ENCODE results near the gene ERBB2. TPM values are rescaled to one million over a fixed set of nuclear protein-coding genes. Genes with fewer than 3 reads are reported as not detected.
A peak's percentile ranks its signal among the peaks of the same experiment; 100 is the strongest.

The ERBB2 gene
- total and polyA plus RNA-seq, 2 of the 13 experiments (the other 11 are each of a cell fraction or from before 2014, with no cell fraction given) = 57.7 to 64.1 TPM

DNA sequence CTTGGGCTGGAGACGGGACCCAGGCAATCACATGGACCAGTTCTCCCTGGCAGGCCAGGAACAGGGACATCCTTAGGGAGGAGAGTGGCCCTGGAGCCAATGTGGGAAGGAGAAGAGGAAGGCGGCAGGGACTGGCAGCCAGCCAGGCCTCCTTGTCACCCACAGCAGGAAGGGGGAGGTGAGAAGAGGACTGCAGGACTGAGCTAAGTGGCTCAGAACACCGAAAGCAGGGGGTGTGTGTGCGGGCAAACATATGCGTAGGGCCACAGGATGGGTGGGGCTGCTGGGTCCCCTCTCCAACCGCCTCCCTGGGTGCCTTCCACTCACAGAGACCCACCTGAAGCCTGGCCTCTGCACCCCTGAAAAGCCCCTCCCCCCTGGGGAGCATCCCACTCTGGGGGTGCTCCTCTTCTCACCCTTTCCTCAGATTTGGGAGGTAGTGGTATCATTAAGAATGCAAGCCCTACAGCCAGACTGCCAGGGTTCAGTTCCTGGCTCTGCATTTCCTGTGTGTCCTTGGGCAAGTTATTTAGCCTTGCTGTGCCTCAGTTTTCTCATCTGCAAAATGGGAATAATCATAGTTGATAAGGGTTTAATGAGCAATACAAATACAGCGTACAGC is 23.6 kb upstream of the ERBB2 start:
- in situ Hi-C loops (cut with HindIII; ENCODE audit: extremely low pct_ligation_motif_present, low pct_unique_long_range_greater_than_20kb) (no loop called here), intact Hi-C loops (cut with micrococcal nuclease; ENCODE audit: unreplicated experiment) (no loop called here)
- no peaks in the 10 kb centered on the region for H3K36me3 ChIP-seq (replicated peaks in 1 of 2; ENCODE audit: control insufficient read depth in 1 of 2, insufficient read depth in 2 of 2, low read length in 2 of 2)
- peaks cover 0 to 3% of the 10 kb centered on the region in 2 experiments; a peak in 2 of 5 replicates for H3K27me3 ChIP-seq (ENCODE audit: control insufficient read depth in 1 of 2, insufficient read depth in 2 of 2, low read length in 2 of 2)
- H4K20me1 ChIP-seq (ENCODE audit: insufficient read depth, low read length) = no peaks in the 10 kb centered on the region
- CTCF ChIA-PET (ENCODE audit: low intra/inter-chr PET ratio, low total read pairs) = interaction anchor here (1.2 kb wide), 1 partner anchor 55 kb away, joined by 4 read pairs; no protein-coding TSS in a partner anchor
- H3K4me2 ChIP-seq (ENCODE audit: low read depth, low read length) = 0 out of 2 replicates have a peak overlapping the region, but pooled peaks have one; percentile 6
- no peak for FAIRE-seq
- TF ChIP-seq ZSCAN25 (CRISPR knock-in tag; IDR thresholded peaks at IDR 0.05) = 0 out of 2 replicates have a peak, but pooled peaks have one; percentile 32
- no peak for TF ChIP-seq NFYC (CRISPR knock-in tag; IDR thresholded peaks at IDR 0.05)
- TF ChIP-seq, protein P1, sequence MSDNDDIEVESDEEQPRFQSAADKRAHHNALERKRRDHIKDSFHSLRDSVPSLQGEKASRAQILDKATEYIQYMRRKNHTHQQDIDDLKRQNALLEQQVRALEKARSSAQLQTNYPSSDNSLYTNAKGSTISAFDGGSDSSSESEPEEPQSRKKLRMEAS (IDR thresholded peaks at IDR 0.05) = peak; percentile 29; the same call in 1 of the 2 replicates
- TF ChIP-seq CHD4 (IDR thresholded peaks at IDR 0.05; ENCODE audit: borderline replicate concordance, low read length) = peak; percentile 94; the same call in 1 of the 2 replicates
- TF ChIP-seq KDM1A (CRISPR knock-in tag; IDR thresholded peaks at IDR 0.05) = peak; percentile 75; the same call in 1 of the 2 replicates
- TF ChIP-seq ZNF629 (CRISPR knock-in tag; conservative IDR thresholded peaks at IDR 0.05) = peak; percentile 98
- 0 out of 2 replicates have a peak, but pooled peaks have one; percentile 67 for TF ChIP-seq RCOR2 (CRISPR knock-in tag; IDR thresholded peaks at IDR 0.05)
- TF ChIP-seq CBFB (CRISPR knock-in tag; IDR thresholded peaks at IDR 0.05) = no peak
- peak; percentile 84 for TF ChIP-seq ZMYM3 (CRISPR knock-in tag; IDR thresholded peaks at IDR 0.05)
- BruUV-seq (replicated peaks) = no TSS peak
- 91% methylated on average over 7 of the region's 7 CpGs for WGBS (ENCODE audit: low lambda C conversion rate)
- H3K4me3 ChIP-seq (replicated peaks in 1 of 3; ENCODE audit: insufficient read depth in 1 of 3, low read depth in 2 of 3, low read length in 3 of 3) = no peak overlapping the region
- no peak overlapping the region; the same call in 1 of the 2 replicates for H3K9ac ChIP-seq (ENCODE audit: insufficient read depth, low read depth, low read length)
- no peak overlapping the region for H2AFZ ChIP-seq (ENCODE audit: low read length)
- H3K9me3 ChIP-seq (ENCODE audit: low read length) = no peaks in the 10 kb centered on the region
- H3K79me2 ChIP-seq (ENCODE audit: insufficient read depth, low read length) = no peaks in the 10 kb centered on the region
- no peak for ATAC-seq
- peak overlapping the region; percentile 41 for H3K27ac ChIP-seq (ENCODE audit: extremely low read length, insufficient read depth, low read length)
- POLR2A ChIA-PET = interaction anchor here (1.8 to 9.4 kb wide), 5 partner anchors 10 to 61 kb away, joined by 8 to 96 read pairs (median 43); partner anchors contain the start of genes ERBB2, GRB7 and PGAP3
- peaks cover 81% of the 10 kb centered on the region for H3K4me1 ChIP-seq (ENCODE audit: insufficient read depth, low read length)
- no peak for DNase-seq (ENCODE audit: low spot score)
